OCI-LY7 (cell line): Measurements from ENCODE around the gene GRID2.

Experiments used
- EZH2phosphoT487 ChIP-seq: fragments of 200-600 bp; sonication (generic); IDR thresholded peaks from 2 replicates; pipeline ENCODE4 v1.6.1; 2018; ENCODE audit warnings: low read depth, borderline replicate concordance, mild to moderate bottlenecking, mixed run types, antibody characterized with exemption, low read length, moderate library complexity, mixed read lengths
- TF ChIP-seq, protein P1 (sequence below): fragments of 200-600 bp; sonication (generic); conservative IDR thresholded peaks from 2 replicates; pipeline ENCODE4 v1.5.1; 2014; ENCODE audit warnings: mild to moderate bottlenecking, antibody characterized with exemption, low read length, moderate library complexity, mixed read lengths

DNA sequence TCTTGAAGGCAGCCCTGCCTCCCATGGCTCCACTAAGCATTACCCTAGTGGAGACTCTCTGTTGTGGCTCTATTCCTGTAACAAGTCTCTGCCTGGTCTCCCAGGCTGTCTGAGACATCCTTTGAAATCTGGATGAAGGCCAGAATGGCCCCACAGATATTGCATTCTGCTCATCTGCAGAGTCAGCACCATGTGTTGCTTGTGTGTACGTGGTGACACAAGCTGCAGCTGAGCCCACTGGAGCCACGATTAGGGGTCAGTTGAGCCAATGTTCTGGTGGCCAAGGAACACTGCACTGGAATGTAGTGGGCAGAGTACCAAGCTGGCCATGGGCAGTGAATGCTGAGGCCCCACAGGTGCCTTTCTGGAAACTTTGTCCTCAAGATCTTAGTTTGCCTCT lies 29.2 kb downstream of the GRID2 start:
- TF ChIP-seq, protein P1, sequence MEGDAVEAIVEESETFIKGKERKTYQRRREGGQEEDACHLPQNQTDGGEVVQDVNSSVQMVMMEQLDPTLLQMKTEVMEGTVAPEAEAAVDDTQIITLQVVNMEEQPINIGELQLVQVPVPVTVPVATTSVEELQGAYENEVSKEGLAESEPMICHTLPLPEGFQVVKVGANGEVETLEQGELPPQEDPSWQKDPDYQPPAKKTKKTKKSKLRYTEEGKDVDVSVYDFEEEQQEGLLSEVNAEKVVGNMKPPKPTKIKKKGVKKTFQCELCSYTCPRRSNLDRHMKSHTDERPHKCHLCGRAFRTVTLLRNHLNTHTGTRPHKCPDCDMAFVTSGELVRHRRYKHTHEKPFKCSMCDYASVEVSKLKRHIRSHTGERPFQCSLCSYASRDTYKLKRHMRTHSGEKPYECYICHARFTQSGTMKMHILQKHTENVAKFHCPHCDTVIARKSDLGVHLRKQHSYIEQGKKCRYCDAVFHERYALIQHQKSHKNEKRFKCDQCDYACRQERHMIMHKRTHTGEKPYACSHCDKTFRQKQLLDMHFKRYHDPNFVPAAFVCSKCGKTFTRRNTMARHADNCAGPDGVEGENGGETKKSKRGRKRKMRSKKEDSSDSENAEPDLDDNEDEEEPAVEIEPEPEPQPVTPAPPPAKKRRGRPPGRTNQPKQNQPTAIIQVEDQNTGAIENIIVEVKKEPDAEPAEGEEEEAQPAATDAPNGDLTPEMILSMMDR: no peak
- TF ChIP-seq EZH2phosphoT487: no peak
